Esophagus muscularis mucosa (tissue), 4 donors: ENCODE results near the gene TIMM50. TPM values are rescaled to one million over a fixed set of nuclear protein-coding genes. Genes with fewer than 3 reads are reported as not detected.
A peak's percentile ranks its signal among the peaks of the same experiment; 100 is the strongest.

ENCODE experiments used
- DNase-seq: peaks from one replicate; pipeline ENCODE4 v3.0.0-alpha.2; 2017; ENCODE audit errors: extremely low spot score
- H3K27ac ChIP-seq, 4 donors: fragments of 200-600 bp; sonication (generic); replicated peaks in 1 of 4; 1 replicate in 3 of 4; 2 replicates in 1 of 4; pipeline ENCODE4 v1.5.1; 2016 to 2019; ENCODE audit warnings: mild to moderate bottlenecking in 1 of 4
- H3K27me3 ChIP-seq, 4 donors: fragments of 200-600 bp; sonication (generic); one replicate each; pipeline versions ENCODE4 v1.5.1 to v1.6.0; 2016 to 2019
- H3K36me3 ChIP-seq, 4 donors: fragments of 200-600 bp; sonication (generic); one replicate each; pipeline ENCODE4 v1.5.1; 2016 to 2019
- H3K4me1 ChIP-seq, 4 donors: fragments of 200-600 bp; sonication (generic); one replicate each; pipeline ENCODE4 v1.5.1; 2016 to 2019
- H3K4me3 ChIP-seq, 4 donors: fragments of 200-600 bp; sonication (generic); 1 replicate in 2 of 4; 2 replicates in 2 of 4; pipeline ENCODE4 v1.5.1; 2016 to 2019; ENCODE audit warnings: mild to moderate bottlenecking in 4 of 4, moderate library complexity in 1 of 4
- H3K9me3 ChIP-seq, 4 donors: fragments of 200-600 bp; sonication (generic); 1 replicate in 3 of 4; 2 replicates in 1 of 4; pipeline ENCODE4 v1.5.1; 2016 to 2019
- EP300 ChIP-seq: sonication (generic); formaldehyde crosslinking; IDR thresholded peaks from one replicate; pipeline ENCODE4 v1.6.1; 2017; ENCODE audit warnings: antibody characterized with exemption
- POLR2A ChIP-seq: fragments of 450-650 bp; IDR thresholded peaks from one replicate; pipeline ENCODE4 v1.6.1; 2017; ENCODE audit warnings: antibody characterized with exemption, moderate library complexity, mild to moderate bottlenecking, low read depth
- POLR2AphosphoS5 ChIP-seq, 2 donors: sonication (generic); formaldehyde crosslinking; IDR thresholded peaks; one replicate each; pipeline ENCODE4 v1.6.1; 2017; ENCODE audit warnings: antibody characterized with exemption in 2 of 2
- WGBS: methylation state at CpG from one replicate; pipeline ENCODE4 v1.1.5; 2018; 5-methylcytosine and 5-hydroxymethylcytosine counted together
- intact Hi-C: fragments of 100-400 bp; cut with DNase I; formaldehyde crosslinking; loops from one replicate; pipeline ENCODE4 v1.15.1; 2023
- total RNA-seq, 4 donors: library from RNA; depleted of rRNA; stranded (reverse); fragments of >200 nt; gene quantifications; one replicate each; pipeline versions ENCODE4 v1.1.0 to v1.2.1, GENCODE V29; 2016
- TF ChIP-seq, protein P1 (sequence below), 3 experiments: fragments of 200-600 bp in 2 of 3; fragments of 450-650 bp in 1 of 3; sonication (generic) in 2 of 3; IDR thresholded peaks; one replicate each; pipeline ENCODE4 v1.5.1; 2017 to 2019; ENCODE audit warnings: antibody characterized with exemption in 3 of 3, mild to moderate bottlenecking in 2 of 3, moderate library complexity in 1 of 3

TIMM50 gene
- total RNA-seq, 4 donors from 2014 or later, result 36.1 to 58.0 (median 51.3) TPM

DNA sequence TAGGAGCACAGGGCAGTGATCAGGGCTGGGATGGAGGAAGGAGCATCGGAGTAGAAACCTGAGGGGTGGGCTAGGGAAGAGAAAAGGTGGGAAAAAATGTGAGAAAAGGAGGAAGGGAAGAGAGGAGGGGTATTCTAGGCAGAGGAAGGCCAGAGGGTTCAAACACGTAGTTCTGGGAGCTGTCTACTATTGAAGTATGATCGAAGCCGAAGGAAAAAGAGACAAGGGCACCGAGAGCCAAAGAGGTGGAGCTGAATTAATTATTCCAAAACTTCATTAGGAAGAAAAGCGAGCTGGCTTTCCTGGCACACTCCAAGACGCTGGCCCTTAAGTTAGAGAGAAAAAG lies 25.9 kb downstream of the TIMM50 start:
- no peak for TF ChIP-seq POLR2AphosphoS5 (IDR thresholded peaks at IDR 0.05)
- no peak for TF ChIP-seq POLR2A
- TF ChIP-seq EP300, result no peak
- TF ChIP-seq, protein P1, sequence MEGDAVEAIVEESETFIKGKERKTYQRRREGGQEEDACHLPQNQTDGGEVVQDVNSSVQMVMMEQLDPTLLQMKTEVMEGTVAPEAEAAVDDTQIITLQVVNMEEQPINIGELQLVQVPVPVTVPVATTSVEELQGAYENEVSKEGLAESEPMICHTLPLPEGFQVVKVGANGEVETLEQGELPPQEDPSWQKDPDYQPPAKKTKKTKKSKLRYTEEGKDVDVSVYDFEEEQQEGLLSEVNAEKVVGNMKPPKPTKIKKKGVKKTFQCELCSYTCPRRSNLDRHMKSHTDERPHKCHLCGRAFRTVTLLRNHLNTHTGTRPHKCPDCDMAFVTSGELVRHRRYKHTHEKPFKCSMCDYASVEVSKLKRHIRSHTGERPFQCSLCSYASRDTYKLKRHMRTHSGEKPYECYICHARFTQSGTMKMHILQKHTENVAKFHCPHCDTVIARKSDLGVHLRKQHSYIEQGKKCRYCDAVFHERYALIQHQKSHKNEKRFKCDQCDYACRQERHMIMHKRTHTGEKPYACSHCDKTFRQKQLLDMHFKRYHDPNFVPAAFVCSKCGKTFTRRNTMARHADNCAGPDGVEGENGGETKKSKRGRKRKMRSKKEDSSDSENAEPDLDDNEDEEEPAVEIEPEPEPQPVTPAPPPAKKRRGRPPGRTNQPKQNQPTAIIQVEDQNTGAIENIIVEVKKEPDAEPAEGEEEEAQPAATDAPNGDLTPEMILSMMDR (IDR thresholded peaks at IDR 0.05), result no peak
- no peak for DNase-seq
- intact Hi-C loops, result no loop called here
- Histone ChIP-seq H3K36me3 (no peaks in the 10 kb centered on the region), H3K4me3 (peak overlapping the region; percentile 43 to 53 (median 44)), H3K27me3 (peaks cover 0 to 100% (median 56%) of the 10 kb centered on the region in 4 donors), H3K27ac (no peak overlapping the region), H3K9me3 (peaks cover 0 to 3% (median 0%) of the 10 kb centered on the region in 4 donors), H3K4me1 (peaks cover 5 to 26% (median 18%) of the 10 kb centered on the region in 4 donors)
- WGBS, result 50% methylated on average over 7 of the region's 7 CpGs

DNA sequence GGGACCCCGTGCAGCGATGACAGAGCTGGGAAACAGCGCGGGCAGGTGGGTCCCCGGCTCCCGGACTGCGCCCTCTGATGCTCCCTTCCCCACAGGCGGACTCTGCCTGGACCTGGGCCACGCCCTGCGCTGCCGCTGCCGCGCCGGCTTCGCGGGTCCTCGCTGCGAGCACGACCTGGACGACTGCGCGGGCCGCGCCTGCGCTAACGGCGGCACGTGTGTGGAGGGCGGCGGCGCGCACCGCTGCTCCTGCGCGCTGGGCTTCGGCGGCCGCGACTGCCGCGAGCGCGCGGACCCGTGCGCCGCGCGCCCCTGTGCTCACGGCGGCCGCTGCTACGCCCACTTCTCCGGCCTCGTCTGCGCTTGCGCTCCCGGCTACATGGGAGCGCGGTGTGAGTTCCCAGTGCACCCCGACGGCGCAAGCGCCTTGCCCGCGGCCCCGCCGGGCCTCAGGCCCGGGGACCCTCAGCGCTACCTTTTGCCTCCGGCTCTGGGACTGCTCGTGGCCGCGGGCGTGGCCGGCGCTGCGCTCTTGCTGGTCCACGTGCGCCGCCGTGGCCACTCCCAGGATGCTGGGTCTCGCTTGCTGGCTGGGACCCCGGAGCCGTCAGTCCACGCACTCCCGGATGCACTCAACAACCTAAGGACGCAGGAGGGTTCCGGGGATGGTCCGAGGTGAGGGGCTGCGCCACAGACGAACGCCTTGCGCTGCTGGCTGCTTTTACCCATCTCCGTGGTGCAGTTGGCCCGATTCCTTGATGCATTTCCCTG lies 26.5 kb downstream of the TIMM50 start:
- H3K9me3 ChIP-seq, result peaks cover 0 to 3% (median 0%) of the 10 kb centered on the region in 4 donors
- H3K27ac ChIP-seq, result no peak overlapping the region
- WGBS, result 10% methylated on average over 20 of the region's 96 CpGs
- intact Hi-C loops, result no loop called here
- H3K36me3 ChIP-seq, result no peaks in the 10 kb centered on the region
- H3K27me3 ChIP-seq, result peaks cover 0 to 100% (median 57%) of the 10 kb centered on the region in 4 donors
- TF ChIP-seq, protein P1 (IDR thresholded peaks at IDR 0.05), result no peak
- no peak for TF ChIP-seq EP300
- no peak for TF ChIP-seq POLR2AphosphoS5 (IDR thresholded peaks at IDR 0.05)
- TF ChIP-seq POLR2A, result no peak
- H3K4me3 ChIP-seq, result peak overlapping the region; percentile 43 to 53 (median 44)
- DNase-seq, result no peak
- H3K4me1 ChIP-seq, result peaks cover 5 to 26% (median 18%) of the 10 kb centered on the region in 4 donors

DNA sequence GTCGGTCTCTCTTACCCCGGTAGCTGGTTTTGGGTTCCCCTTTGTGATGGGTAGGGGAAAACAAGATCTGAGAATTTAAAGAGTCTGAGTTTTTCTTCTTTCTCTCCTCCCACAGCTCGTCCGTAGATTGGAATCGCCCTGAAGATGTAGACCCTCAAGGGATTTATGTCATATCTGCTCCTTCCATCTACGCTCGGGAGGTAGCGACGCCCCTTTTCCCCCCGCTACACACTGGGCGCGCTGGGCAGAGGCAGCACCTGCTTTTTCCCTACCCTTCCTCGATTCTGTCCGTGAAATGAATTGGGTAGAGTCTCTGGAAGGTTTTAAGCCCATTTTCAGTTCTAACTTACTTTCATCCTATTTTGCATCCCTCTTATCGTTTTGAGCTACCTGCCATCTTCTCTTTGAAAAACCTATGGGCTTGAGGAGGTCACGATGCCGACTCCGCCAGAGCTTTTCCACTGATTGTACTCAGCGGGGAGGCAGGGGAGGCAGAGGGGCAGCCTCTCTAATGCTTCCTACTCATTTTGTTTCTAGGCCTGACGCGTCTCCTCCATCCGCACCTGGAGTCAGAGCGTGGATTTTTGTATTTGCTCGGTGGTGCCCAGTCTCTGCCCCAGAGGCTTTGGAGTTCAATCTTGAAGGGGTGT lies 27.2 kb downstream of the TIMM50 start:
- H3K27me3 ChIP-seq, result peaks cover 0 to 100% (median 58%) of the 10 kb centered on the region in 4 donors
- H3K4me3 ChIP-seq, result peak overlapping the region; percentile 43 to 53 (median 44)
- H3K4me1 ChIP-seq, result peaks cover 5 to 21% (median 14%) of the 10 kb centered on the region in 4 donors
- no peaks in the 10 kb centered on the region for H3K9me3 ChIP-seq
- TF ChIP-seq, protein P1 (IDR thresholded peaks at IDR 0.05), result no peak
- no peak for TF ChIP-seq POLR2AphosphoS5 (IDR thresholded peaks at IDR 0.05)
- H3K36me3 ChIP-seq, result no peaks in the 10 kb centered on the region
- 51% methylated on average over 24 of the region's 24 CpGs for WGBS
- no peak for DNase-seq
- intact Hi-C loops, result no loop called here
- H3K27ac ChIP-seq, result no peak overlapping the region

DNA sequence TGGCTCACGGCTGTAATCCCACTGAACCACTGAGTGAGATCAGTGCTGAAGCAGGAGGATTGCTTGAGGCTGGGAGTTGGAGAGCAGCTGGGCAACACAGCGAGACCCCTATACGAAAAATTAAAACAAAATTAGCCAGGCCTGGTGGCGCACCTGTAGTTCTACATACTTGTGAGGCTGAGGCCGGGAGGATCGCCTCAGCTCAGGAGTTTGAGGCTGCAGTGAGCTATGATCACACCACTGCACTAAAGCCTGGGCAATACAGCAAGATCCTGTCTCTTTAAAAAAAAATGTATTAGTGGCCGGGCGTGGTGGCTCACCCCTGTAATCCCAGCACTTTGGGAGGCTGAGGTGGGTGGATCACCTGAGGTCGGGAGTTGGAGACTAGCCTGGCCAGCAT lies 28.0 kb downstream of the TIMM50 start:
- no peak overlapping the region for H3K27ac ChIP-seq
- H3K4me1 ChIP-seq, result peaks cover 5 to 16% (median 10%) of the 10 kb centered on the region in 4 donors
- H3K4me3 ChIP-seq, result no peak overlapping the region
- WGBS, result 94% methylated on average over 9 of the region's 9 CpGs
- intact Hi-C loops, result no loop called here
- no peak for DNase-seq
- no peaks in the 10 kb centered on the region for H3K36me3 ChIP-seq
- H3K27me3 ChIP-seq, result peaks cover 0 to 100% (median 51%) of the 10 kb centered on the region in 4 donors
- no peaks in the 10 kb centered on the region for H3K9me3 ChIP-seq
- TF ChIP-seq POLR2A (no peak), EP300 (no peak), POLR2AphosphoS5 (IDR thresholded peaks at IDR 0.05) (no peak)
- TF ChIP-seq, protein P1 (IDR thresholded peaks at IDR 0.05), result no peak
